ENCODE measurements around the gene MYO7B.

The MYO7B gene

DNA sequence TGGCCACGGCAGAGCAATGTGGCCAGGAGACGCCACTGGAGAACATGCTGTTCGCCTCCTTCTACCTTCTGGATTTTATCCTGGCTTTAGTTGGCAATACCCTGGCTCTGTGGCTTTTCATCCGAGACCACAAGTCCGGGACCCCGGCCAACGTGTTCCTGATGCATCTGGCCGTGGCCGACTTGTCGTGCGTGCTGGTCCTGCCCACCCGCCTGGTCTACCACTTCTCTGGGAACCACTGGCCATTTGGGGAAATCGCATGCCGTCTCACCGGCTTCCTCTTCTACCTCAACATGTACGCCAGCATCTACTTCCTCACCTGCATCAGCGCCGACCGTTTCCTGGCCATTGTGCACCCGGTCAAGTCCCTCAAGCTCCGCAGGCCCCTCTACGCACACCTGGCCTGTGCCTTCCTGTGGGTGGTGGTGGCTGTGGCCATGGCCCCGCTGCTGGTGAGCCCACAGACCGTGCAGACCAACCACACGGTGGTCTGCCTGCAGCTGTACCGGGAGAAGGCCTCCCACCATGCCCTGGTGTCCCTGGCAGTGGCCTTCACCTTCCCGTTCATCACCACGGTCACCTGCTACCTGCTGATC is 115.4 kb downstream of the MYO7B start:
- DNase-seq (ENCODE audit: low read depth) = no peak

DNA sequence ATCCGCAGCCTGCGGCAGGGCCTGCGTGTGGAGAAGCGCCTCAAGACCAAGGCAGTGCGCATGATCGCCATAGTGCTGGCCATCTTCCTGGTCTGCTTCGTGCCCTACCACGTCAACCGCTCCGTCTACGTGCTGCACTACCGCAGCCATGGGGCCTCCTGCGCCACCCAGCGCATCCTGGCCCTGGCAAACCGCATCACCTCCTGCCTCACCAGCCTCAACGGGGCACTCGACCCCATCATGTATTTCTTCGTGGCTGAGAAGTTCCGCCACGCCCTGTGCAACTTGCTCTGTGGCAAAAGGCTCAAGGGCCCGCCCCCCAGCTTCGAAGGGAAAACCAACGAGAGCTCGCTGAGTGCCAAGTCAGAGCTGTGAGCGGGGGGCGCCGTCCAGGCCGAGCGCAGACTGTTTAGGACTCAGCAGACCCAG is 115.9 kb downstream of the MYO7B start:
- DNase-seq (ENCODE audit: low read depth) = no peak

DNA sequence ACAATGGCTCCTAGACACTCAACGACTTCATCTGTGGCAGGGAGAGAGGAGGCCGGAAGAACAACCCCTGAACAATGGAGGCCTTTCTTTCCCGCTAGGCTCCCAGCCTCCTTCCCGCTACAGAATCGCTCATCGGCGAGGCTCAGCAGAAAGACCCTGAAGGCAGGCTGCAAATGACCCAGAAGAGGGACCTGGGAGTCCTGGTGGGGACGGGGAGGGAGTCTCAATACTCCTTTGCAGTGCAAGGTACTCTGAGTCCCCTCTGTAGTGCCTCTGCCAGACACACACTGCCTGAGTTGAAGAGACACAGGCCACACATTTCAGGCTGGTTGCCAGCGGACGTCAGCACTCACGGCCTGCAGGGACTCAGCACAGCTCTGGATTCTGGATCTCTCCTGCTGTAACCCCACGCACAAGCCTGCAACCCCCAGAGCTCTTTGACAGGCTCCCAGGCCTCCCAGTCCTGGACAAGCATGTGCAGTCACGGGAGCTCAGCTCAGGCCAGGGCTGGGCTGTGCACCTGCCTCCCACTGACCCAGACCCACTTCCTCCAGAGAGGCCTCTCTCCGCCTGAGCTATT is 116.6 kb downstream of the MYO7B start:
- no peak for DNase-seq (ENCODE audit: low read depth)

DNA sequence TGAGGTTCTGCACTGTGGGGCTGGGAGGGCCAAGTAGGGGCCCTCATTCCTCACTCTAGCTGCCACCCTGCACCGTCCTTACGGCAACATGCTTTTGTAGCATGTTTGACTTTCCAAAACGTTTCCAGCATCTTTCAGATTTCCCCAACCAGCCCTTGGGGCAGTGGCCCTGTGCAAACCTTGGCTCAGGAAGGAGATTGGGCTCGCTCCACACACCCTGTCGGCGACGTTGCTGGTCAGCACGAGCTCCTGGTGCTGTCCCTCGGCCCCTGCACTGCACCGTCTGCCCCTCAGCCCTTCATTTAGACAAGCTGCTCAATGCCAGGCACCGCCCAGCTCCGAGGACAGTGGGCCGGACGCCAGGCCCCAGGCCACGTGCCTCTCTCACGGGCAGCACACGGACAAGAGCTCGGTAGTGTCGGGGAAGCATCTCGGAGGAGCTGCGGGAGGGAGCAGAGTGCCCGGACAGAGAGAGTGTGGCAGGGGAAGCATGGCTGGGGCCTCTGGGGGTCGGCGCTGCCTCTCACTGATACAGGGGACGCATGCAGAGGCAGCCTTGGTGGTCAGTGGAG is 117.4 kb downstream of the MYO7B start:
- no peak for DNase-seq (ENCODE audit: low read depth)

DNA sequence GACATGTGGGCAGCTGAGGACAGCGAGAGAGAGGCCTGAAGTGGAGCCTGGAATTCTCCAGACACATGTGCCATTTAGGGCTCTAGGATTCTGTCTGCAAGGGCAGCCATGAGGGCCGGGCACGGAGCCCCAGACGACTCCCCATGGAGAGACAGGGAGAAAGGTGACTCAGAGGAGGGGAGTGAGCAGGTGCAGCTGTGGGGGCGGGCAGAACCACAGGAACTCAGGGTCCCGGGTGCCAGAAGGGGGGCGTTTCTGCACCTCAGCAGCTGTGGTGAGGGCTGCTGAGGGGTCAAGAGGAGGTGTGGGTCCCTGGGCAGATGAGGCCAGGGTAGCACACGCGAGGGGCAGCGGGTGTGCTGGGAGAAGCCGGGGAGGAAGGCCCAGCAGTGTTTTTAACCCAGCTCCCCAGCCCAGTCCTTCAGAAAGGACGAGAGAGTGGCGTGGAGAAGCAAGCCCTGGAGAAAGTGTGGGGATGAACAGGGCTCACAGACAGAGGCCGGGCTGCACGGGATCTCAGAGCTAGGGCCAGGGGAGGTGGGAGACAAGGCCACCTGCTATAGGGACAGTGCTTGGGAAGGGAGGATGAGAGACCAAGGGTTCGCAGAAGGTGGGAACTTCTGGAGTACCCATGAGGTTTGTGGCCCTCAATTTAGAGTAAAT is 118.1 kb downstream of the MYO7B start:
- no peak for DNase-seq (ENCODE audit: low read depth)

DNA sequence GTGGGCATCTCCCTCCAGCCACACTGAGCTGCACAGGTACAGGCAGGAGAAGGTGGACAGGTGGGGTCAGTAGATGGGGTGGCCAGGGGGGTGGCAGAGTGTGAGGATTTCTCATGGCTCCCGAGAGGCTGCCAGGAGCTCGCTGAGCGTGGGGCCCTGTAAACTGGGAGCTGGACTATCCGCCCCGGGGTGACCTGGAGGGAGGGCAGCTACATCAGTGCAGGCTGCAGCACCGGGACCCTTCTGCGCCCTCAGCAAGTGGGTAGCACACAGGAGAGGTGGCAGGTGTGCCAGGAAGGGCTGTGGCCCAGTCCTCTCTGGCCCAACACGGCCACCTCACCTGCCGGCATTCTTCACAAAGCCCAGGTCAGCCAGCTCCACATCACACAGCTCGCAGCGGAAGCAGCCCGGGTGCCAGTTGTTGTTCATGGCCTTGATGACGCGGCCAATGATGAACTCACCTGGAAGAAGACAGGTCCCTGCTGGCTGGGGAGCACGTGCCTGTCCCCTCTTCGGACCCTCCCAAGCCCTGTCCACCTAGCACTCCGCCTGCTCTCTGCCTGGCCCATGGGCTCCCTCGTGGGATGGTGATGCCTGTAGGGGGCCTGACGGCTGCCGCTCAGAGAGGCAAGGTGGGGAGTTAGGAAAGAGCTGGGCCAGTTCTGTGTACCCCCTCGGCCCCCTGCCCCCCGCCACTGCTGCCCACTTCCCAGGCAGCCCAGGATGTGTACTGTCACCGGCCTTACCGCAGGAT is 118.8 kb downstream of the MYO7B start:
- DNase-seq (ENCODE audit: low read depth) = no peak

DNA sequence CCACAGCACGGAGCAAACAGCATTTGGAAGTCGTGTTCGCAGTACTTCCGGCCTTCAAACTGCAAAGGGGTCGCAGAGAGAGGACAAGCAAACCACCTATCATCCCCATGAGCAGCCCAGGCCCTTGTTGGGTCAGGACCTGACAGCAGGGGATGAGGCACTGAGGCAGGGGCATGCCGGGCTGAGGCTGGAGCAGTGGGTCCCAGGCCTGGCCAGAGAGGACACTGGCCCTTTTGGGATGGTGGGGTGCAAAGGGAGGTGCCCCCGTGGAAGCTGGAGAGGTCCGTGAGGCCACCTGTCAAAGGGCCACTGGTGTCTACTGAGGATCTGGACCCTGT is 119.3 kb downstream of the MYO7B start:
- DNase-seq (ENCODE audit: low read depth) = no peak

DNA sequence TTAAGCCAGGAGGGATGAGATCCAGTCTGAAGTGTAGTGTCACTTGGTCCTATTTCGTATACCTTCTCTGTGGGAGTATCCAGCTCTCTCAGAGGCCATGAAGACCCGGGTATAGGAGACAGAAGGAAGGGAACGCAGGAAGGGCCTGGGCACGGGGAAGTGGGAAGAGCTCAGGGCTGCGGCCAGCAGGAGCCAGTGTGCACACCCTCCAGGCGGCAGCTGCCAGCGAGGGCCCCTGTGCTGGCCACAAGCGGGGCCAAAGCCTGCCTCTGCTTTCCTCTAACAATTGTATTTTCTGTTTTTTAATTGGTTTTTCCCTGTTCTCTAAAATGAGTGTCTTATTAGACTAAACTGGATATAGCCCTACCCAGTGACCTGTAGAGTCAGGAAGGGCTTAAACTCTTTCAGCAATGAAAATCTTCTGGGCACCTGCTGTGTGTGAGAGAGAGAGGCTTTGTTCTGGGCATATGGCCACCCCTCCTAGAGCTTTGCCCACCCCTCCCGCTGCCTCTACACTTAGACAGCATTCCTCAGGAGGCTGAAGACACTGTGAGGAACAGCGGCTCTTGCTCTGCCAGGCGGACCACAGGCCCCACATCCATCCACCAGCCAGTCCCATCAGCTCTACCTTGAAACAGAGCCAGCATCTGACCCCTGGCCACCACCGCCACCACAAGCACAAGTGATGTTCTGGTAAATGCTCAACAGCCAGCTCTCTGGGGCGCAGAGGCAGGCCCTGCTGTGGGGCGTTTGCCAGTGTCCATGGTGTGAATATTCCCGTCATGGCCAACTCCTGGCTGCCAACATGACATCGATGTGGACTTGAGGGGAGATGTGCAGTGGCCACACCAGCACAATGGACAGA is 120.0 kb downstream of the MYO7B start:
- DNase-seq (ENCODE audit: low read depth) = no peak

DNA sequence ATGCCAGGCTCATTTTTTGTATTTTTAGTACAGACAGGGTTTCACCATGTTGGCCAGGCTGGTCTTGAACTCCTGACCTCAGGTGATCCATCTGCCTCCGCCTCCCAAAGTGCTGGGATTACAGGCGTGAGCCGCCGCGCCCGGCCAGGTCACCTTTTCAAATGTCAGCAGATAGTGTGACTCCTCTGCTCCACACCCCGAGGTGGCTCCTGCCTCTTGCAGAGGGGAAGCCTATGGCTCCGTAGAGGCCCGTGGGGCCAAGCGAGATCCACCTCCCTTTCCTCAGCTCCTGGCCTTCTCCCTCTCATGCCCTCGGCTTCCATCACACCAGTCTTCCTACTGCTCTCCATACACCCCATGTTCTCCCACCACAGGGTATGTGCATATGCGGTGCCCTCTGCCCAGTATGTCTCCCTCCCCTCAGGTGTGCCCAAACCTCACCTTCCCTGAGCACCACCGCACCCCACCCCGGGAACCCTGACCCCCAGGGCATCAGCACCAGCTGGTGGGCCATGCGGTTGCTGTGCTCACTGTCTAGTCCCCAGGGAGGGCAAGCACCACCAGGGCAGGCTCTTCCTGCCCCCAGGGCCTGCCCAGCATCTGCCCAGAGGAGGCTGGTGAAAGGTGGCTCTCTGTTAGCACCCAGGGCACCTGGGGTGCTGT is 121.2 kb downstream of the MYO7B start:
- no peak for DNase-seq (ENCODE audit: low read depth)

DNA sequence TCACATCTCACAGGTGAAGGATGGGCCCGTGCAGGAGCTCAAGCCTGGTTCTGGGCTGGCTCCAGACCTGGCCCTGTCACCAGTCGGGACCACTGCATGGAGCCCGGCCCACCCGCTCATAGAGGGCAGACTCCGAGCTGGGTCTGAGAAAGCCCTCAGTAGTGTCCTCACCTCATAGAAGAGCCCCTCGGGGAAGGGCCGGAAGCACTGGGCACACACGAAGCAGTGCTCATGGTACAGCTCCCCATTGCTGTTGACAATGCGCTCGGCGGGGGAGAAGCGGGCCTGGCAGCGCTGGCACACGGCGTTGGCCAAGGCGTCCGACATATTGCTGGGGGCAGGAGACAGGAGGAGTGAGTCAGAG is 121.7 kb downstream of the MYO7B start:
- no peak for DNase-seq (ENCODE audit: low read depth)

DNA sequence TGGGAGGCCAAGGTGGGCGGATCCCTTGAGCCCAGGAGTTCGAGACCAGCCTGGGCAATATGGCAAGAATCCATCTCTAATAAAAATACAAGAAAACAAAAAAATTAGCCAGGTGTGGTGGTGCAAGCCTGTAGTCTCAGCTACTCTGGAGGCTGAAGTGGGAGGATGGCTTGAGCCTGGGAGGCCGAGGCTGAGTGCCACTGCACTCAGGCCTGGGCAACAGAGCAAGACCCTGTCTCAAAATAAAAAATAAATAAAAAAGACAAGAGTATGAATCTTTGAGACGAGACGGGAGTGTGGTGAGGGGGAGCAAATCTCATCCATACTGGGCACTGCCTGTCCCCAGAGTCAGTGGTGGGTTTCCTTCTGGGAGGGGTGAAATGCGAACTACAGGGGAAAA is 122.7 kb downstream of the MYO7B start:
- DNase-seq (ENCODE audit: low read depth) = no peak

DNA sequence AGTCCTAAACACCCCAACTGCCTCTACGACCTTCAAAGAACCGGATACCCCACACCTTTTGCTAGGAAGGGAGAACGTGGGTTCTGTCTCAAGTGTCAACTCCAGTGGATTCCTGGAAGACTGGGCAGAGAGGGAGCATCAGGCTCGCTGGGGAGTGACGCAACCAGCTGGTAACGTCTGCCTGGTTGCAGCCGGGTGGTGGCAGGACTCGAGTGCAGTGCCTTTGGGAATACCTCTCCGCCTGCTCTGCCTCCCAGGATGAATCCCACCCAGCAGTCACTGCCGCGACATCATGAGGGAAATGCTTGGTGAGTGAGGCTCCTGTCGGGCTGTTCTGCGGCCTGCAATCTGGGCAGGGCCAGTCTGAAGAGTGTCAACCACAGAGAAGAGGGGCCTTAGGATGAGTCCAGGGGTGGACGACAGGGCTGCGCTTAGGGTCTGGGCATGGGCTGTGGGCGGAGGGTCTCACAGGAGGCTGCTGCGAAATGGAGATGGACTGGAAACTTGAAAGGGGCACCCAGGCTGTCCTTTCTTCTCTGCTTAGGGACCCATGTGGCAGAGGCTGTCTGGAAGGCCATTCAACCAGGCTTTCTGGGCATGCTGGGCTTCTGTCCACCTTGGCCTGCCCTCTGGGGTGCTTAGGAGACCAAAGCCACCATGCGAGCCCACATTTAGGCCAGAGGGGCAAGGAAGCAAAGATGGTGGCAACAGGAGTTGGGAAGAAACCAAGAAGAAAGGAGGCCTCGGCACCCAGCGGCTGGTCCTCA is 123.3 kb downstream of the MYO7B start:
- no peak for DNase-seq (ENCODE audit: low read depth)

DNA sequence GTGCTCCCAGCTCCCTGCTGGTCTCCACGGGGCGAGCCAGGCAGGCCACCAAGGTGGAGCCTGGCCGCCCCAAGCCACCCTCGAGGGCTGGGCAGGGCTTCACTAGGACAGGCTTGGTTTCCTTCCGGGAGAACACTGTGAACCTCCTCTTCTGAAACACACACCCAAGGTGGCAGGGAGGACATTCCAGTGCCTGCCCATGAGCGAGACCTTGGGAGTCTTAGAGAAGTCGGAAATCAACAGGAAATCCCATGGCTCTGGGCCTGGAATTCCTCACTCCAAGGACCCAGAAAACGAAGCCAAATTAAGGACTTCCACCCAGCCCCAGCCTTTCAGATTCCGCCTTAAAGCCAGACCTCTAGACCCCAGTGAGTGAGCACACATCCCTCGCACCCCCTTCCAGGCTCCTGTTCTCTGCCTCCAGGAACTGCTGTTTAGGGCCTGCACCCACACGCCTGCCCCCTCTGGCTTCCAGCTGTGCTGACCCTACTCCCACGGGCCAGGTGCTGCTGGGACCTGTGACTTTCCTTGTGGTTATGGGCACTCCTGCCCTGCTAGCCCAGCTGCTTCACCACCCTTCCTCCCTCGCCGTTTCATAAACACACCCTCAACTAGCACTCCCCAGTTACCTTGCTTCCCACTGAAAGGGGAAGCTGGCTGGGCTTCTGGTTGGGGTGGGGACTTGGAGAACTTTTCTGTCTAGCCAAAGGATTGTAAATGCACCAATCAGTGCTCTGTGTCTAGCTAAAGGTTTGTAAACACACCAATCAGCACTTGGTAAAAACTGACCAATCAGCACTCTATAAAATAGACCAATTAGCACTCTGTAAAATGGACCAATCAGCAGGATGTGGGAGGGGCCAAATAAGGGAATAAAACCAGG is 124.2 kb downstream of the MYO7B start:
- no peak for DNase-seq (ENCODE audit: low read depth)

DNA sequence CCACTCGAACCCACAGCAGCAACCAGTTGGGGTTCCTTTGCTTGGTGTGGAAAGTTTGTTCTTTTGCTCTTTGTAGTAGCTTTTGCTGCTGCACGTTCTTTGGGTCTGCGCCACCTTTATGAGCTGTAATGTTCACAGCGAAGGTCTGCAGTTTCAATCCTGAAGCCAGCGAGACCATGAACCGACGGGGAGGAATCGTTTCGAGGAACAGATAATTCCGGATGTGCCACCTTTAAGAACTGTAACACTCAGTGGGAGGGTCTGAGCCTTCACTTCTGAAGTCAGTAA is 124.8 kb downstream of the MYO7B start:
- DNase-seq (ENCODE audit: low read depth) = no peak

DNA sequence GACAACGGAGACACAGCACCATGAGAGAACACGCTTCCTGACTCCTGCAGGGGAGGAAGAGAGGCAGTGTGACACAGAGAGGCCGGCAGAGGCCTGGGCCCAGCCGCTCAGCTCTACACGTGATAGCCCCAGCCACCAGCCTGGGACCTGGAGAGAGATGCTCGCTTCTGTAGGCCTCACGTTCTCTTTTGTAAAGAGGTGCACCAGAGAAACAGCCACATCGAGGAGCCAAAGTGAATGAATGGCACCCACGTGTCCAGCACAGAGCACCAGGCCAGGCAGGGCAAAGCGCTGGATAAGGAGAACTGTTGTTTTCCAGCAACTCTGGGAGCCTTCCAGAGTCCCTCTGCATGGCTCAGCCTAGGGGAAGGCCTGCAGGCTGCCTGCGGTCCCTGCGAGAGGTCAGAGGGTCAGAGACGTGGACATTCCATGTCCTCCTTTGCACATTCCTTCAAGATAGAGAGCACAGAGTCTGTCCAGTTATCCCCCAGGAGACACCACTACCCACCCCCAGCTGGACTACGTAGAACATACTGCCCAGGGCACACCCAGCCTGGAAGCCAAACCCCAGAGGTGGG is 125.7 kb downstream of the MYO7B start:
- no peak for DNase-seq (ENCODE audit: low read depth)

DNA sequence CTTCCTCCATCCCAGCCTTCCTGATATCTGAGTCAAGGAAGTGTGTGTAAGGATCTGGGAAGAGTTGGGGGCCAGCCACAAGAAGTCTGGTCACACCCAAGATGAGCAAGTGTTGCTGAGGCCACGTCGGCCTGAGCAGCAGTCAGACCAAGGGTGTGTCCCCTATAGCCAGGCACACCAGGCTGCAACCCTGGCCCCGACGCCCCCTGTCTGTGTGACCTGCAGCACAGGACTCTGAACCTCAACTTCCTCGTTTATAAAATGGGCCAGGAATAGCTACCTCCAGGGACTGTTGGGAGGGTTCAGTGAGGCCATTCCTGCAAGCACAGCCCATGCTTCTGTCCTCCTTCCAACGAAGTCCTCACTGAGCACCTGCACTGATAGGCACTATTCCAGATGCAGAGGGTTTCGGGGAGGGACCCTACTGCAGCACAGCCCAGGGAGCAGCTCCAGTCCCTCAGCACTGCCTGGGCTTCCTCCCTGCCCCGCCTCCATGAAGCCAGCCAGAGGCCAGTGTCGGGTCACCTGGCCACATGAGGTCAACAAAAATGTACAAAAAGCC is 126.5 kb downstream of the MYO7B start:
- no peak for DNase-seq (ENCODE audit: low read depth)

DNA sequence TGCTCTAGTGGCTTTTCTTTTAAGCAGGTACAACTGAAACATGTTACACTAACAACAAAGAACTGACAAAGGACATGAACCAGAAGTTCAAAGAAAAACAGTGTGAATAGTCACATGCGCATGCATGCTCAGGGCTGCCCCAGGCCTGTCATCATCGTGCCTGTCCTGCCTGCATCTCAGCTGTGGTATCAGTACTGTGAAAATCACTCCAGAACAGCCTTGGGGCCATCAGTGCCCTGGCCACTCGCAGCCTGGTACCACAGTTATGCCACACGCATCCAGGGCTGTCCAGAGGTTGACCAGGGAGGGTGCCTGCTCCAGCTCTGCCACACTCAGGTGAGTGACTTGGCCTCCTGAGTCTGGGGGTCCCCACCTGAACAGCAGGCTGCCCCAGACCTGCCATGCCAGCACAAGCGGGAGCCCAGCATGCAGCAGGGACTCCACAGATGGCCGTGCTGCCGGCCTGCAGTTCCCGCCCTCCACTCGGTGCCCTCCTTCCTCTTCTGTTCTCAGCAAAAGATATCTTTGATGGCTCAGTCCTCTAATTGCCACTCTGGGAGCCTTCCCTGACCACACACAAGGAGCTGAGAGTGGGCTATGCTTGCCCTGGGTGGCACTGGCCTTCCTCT is 127.6 kb downstream of the MYO7B start:
- DNase-seq (ENCODE audit: low read depth) = no peak

DNA sequence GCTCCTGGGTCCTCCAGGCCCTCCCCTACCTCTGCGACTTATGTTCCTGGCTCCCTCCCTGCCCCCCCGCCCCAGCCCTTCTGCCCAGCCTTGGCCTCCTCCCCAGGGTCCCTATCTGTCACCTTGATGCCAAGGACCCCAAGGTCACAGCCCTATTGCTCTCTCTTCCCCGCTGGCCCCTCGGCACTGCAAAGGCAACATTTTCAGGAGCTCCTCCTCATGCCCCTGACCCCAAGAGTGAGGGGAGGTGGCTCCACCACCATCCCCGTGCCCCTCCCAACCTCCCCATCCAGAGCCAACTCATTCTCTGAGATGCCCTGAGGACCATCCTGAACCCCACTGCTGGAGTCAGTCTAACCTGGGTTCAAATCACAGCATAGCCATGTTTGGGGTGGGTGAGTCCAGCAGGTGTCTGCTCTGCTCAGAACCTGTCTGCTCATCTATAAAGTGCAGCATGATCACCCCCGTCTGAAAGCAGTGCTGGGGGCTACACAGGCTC is 128.1 kb downstream of the MYO7B start:
- no peak for DNase-seq (ENCODE audit: low read depth)
